Adrenal gland (tissue), 5 donors: ENCODE data around the gene TRMT61A.

Experiments
- POLR2A ChIP-seq, 2 donors: fragments of 450-650 bp; IDR thresholded peaks; one replicate each; pipeline ENCODE4 v1.6.1; 2017; ENCODE audit warnings: antibody characterized with exemption in 2 of 2, mild to moderate bottlenecking in 2 of 2, moderate library complexity in 1 of 2
- TF ChIP-seq, protein P1 (sequence below), 6 experiments: fragments of 450-650 bp in 4 of 6; fragments of 200-600 bp in 2 of 6; sonication (generic) in 1 of 6; IDR thresholded peaks; 1 replicate in 5 of 6; 2 replicates in 1 of 6; pipeline versions ENCODE4 v1.5.1 to v1.8.0; 2016 to 2021; ENCODE audit warnings: antibody characterized with exemption in 6 of 6, mild to moderate bottlenecking in 2 of 6, moderate library complexity in 1 of 6
- donor health status: DM: no; HTN: no; CAD: no.

DNA sequence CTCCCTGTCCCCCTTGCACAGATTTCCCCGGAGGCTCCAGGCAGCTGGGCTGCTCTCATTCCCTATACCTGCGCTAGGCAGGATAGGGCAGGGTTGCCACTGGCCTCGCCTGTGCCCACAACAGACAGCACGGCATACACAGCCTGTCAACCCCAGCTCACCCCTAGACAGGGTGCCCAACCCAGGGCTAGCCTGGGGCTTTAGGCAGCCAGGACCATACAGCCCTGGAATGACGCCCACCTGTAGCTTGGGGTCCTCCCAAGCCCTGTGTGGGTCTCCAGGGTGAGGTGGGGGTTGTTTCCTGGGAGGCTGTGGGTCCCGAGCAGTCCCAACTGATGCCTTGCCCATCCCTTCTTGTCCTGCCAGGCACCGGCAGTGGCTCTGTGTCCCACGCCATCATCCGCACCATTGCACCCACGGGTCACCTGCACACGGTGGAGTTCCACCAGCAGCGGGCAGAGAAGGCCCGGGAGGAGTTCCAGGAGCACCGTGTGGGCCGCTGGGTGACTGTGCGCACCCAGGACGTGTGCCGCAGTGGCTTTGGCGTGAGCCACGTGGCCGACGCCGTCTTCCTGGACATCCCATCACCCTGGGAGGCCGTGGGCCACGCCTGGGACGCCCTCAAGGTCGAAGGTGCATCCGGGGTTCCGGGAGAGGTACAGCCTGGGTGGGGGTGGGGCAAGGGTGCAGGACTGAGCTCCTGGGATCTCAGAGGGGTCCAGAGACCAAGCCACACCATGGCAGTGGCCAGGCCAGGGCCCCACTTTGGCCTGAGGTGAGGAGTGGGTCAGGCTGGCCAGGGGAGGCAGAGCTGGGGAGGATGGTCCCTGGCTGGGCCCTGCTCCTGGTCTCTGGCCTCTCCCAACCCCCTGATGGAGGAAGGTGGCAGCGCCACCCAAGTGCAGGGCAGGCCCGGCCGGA lies 3.5 kb downstream of the TRMT61A start:
- no peak for TF ChIP-seq POLR2A (IDR thresholded peaks at IDR 0.05)
- TF ChIP-seq, protein P1, sequence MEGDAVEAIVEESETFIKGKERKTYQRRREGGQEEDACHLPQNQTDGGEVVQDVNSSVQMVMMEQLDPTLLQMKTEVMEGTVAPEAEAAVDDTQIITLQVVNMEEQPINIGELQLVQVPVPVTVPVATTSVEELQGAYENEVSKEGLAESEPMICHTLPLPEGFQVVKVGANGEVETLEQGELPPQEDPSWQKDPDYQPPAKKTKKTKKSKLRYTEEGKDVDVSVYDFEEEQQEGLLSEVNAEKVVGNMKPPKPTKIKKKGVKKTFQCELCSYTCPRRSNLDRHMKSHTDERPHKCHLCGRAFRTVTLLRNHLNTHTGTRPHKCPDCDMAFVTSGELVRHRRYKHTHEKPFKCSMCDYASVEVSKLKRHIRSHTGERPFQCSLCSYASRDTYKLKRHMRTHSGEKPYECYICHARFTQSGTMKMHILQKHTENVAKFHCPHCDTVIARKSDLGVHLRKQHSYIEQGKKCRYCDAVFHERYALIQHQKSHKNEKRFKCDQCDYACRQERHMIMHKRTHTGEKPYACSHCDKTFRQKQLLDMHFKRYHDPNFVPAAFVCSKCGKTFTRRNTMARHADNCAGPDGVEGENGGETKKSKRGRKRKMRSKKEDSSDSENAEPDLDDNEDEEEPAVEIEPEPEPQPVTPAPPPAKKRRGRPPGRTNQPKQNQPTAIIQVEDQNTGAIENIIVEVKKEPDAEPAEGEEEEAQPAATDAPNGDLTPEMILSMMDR (IDR thresholded peaks at IDR 0.05): no peak
